Heart left ventricle (tissue), 16 donors: Measurements from ENCODE around the gene XPR1. TPM values are rescaled to one million over a fixed set of nuclear protein-coding genes. Genes with fewer than 3 reads are reported as not detected.

Experiments
- ATAC-seq, 4 donors: fragments of 200-7000 bp; cut with Tn5 transposase; one replicate each; pipeline ENCODE4 v1.9.1; 2020 to 2022; ENCODE audit warnings: moderate library complexity in 4 of 4, mild to moderate bottlenecking in 3 of 4, moderate number of reproducible peaks in 1 of 4
- DNase-seq, 5 donors: peaks; one replicate each; pipeline ENCODE4 v3.0.0-alpha.2; 2020
- H3K27ac ChIP-seq, 12 donors: fragments of 200-600 bp; sonication (generic) in 4 of 12; one replicate each; pipeline versions ENCODE4 v1.5.0 to v1.8.0; 2016 to 2022; ENCODE audit warnings: mild to moderate bottlenecking in 2 of 12
- H3K27me3 ChIP-seq, 9 donors: fragments of 200-600 bp; sonication (generic) in 2 of 9; one replicate each; pipeline versions ENCODE4 v1.5.1 to v1.8.0; 2016 to 2022; ENCODE audit warnings: mild to moderate bottlenecking in 3 of 9
- H3K36me3 ChIP-seq, 9 donors: fragments of 200-600 bp; sonication (generic) in 2 of 9; one replicate each; pipeline versions ENCODE4 v1.5.0 to v1.8.0; 2018 to 2022; ENCODE audit warnings: mild to moderate bottlenecking in 2 of 9
- H3K4me1 ChIP-seq, 12 donors: fragments of 200-600 bp; sonication (generic) in 4 of 12; one replicate each; pipeline versions ENCODE4 v1.5.0 to v1.8.0; 2016 to 2022; ENCODE audit warnings: mild to moderate bottlenecking in 3 of 12
- H3K4me3 ChIP-seq, 12 donors: fragments of 200-600 bp; sonication (generic) in 4 of 12; one replicate each; pipeline versions ENCODE4 v1.5.0 to v1.8.0; 2017 to 2022; ENCODE audit warnings: mild to moderate bottlenecking in 9 of 12, moderate library complexity in 4 of 12
- H3K9me3 ChIP-seq, 12 donors: fragments of 200-600 bp; sonication (generic) in 4 of 12; one replicate each; pipeline versions ENCODE4 v1.5.0 to v1.8.0; 2016 to 2022; ENCODE audit warnings: mild to moderate bottlenecking in 1 of 12
- POLR2A ChIP-seq, 2 donors: fragments of 450-650 bp; IDR thresholded peaks; one replicate each; pipeline ENCODE4 v1.6.1; 2017; ENCODE audit warnings: antibody characterized with exemption in 2 of 2, mild to moderate bottlenecking in 2 of 2, moderate library complexity in 2 of 2
- WGBS, 4 donors: extraction: QIAGEN DNeasy Blood & Tissue Kit in 2 of 4; methylation state at CpG; one replicate each; pipeline versions ENCODE4 v1.1.5 to v1.1.7; 2013 to 2018; 5-methylcytosine and 5-hydroxymethylcytosine counted together
- intact Hi-C, 10 donors: fragments of 100-400 bp; cut with DNase I; formaldehyde crosslinking; loops; one replicate each; pipeline versions ENCODE4 v1.11.1 to v1.14.2; 2022
- polyA plus RNA-seq, 2 donors: library from polyadenylated mRNA; stranded (reverse); fragments of 200-250 nt; gene quantifications; one replicate each; pipeline ENCODE4 v1.2.3, GENCODE V29; 2013
- total RNA-seq, 9 donors: library from RNA; depleted of rRNA in 2 of 9; stranded (reverse); fragments of >200 nt in 2 of 9; fragmentation: NEBNext Ultra II Directional in 3 of 9; extraction: Animal tissue kit (Norgen Biotek cat#: 25700) in 3 of 9; gene quantifications; one replicate each; pipeline versions ENCODE4 v1.1.0 to v1.2.4, GENCODE V29; 2016 to 2023
- TF ChIP-seq, protein P1 (sequence below), 12 donors: fragments of 200-600 bp; sonication (generic) in 4 of 12; IDR thresholded peaks; one replicate each; pipeline versions ENCODE4 v1.5.0 to v1.8.0; 2018 to 2022; ENCODE audit warnings: antibody characterized with exemption in 12 of 12, mild to moderate bottlenecking in 5 of 12
- donor health status: ischemic (EF 13 %, LVEDD 7.1; RV severe dilation, severe dysfunction).
- donor health status: healthy with polysubstance abuse.
- donor health status: DM: no; HTN: yes; CAD: no.
- donor health status: DM: no; HTN: no; CAD: no.
- donor health status: ischemic (EF 25% LVEDD 6.9; RV normal size, moderate dysfunction).
- donor health status: ischemic (EF 25% LVEDD 5.7; RV mildly dilated, moderate dysfunction).
- donor health status: healthy.
- donor health status: DM: yes; HTN: yes; CAD: no.
- donor health status: ischemic (EF 35%, LVEDD 5.7; RV mildly dilated, moderate dysfunction).
- donor health status: nonischemic (EF 11% LVEDD 7.7; RV severe dilation, severe dysfunction).
- donor health status: DM: yes; HTN: yes; CAD: no.
- donor health status: PGD.
- donor health status: ischemic (EF 29% LVEDD 5.4; RV normal size, mild dysfunction).
- donor health status: nonischemic (EF 23%, LVEDD 6.1; RV moderate dilation, normal function).

XPR1 gene
- total and polyA plus RNA-seq, 11 donors, result 18.6 to 163 (median 59.8) TPM

DNA sequence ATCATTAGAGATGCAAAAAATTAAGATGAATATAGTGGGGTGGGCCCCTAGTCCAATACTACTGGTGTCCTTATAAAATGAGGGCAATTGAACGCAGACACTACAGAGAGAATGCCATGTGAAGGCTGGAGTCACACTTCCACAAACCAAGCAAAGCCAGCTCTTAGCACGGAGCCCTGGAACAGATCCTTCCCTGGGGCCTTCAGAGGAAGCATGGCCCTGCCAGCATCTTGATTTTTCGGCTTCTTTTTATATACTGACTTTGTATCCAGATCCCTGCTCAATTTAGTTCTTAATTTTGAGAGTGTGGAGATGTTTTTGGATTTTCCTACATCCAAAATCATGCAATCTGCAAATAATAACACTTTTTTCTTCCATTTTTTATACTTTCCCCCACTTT, 270.7 kb downstream of the XPR1 start:
- no peak overlapping the region for H3K27ac ChIP-seq
- no peak for ATAC-seq

DNA sequence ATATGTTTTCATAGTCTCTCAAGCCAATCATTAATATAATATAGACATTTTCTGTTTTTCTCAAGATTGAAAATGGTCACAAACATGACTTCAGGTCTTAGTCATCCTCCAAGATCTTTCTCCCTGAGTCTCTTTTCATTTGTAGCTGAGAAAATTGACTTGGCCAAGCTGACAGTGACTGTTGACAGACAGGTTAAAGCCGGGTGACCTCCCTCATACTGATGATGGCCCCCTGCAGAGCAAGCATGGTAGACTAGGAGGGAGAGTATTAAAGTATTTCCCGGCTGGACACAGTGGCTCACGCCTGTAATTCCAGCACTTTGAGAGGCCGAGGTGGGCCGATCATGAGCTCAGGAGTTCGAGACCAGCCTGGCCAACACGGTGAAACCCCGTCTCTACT, 274.1 kb downstream of the XPR1 start:
- Histone ChIP-seq H3K4me1 (peaks cover 0 to 6% (median 1%) of the 10 kb centered on the region in 12 donors), H3K27ac (no peak overlapping the region), H3K36me3 (no peaks in the 10 kb centered on the region), H3K9me3 (no peaks in the 10 kb centered on the region), H3K27me3 (no peaks in the 10 kb centered on the region), H3K4me3 (no peak overlapping the region)
- intact Hi-C loops, result no loop called here
- ATAC-seq (no peak), DNase-seq (no peak)
- no peak for TF ChIP-seq POLR2A (IDR thresholded peaks at IDR 0.05)
- TF ChIP-seq, protein P1, sequence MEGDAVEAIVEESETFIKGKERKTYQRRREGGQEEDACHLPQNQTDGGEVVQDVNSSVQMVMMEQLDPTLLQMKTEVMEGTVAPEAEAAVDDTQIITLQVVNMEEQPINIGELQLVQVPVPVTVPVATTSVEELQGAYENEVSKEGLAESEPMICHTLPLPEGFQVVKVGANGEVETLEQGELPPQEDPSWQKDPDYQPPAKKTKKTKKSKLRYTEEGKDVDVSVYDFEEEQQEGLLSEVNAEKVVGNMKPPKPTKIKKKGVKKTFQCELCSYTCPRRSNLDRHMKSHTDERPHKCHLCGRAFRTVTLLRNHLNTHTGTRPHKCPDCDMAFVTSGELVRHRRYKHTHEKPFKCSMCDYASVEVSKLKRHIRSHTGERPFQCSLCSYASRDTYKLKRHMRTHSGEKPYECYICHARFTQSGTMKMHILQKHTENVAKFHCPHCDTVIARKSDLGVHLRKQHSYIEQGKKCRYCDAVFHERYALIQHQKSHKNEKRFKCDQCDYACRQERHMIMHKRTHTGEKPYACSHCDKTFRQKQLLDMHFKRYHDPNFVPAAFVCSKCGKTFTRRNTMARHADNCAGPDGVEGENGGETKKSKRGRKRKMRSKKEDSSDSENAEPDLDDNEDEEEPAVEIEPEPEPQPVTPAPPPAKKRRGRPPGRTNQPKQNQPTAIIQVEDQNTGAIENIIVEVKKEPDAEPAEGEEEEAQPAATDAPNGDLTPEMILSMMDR (IDR thresholded peaks at IDR 0.05), result no peak
- 85 to 92% (median 90%) methylated on average over 8 of the region's 8 CpGs for WGBS, 4 donors

More for the DNA sequence above, 270.7 kb downstream of the XPR1 start:
- no peak for TF ChIP-seq POLR2A (IDR thresholded peaks at IDR 0.05)
- TF ChIP-seq, protein P1 (IDR thresholded peaks at IDR 0.05), result no peak
- Histone ChIP-seq H3K4me3 (no peak overlapping the region), H3K27me3 (no peaks in the 10 kb centered on the region), H3K36me3 (no peaks in the 10 kb centered on the region), H3K9me3 (no peaks in the 10 kb centered on the region), H3K4me1 (peaks cover 0 to 14% (median 0%) of the 10 kb centered on the region in 12 donors)
- DNase-seq, result no peak
- 44 to 62% (median 52%) methylated on average over 3 of the region's 3 CpGs for WGBS, 4 donors
- intact Hi-C loops, result no loop called here

DNA sequence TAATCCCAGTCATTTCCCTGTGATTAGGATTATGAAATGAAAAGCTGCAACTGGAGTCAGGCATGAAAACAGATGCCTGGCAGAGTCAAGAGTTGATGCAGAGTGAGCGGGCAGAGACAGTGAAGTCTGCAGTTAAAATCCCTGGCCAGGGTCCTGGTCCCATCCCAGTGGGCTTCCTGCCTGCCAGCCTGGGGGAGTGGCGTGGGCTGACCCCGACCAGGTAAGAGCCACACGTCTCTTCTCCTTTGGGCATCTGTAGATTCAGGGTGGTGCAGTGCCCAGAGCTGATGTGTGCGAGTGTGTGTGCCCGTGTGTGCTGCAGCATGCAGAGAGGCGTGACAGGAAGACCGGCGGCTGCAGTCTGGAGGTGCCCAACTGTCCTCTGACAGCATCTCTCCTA, 274.7 kb downstream of the XPR1 start:
- Histone ChIP-seq H3K27me3 (no peaks in the 10 kb centered on the region), H3K9me3 (no peaks in the 10 kb centered on the region), H3K4me1 (peaks cover 0 to 12% (median 7%) of the 10 kb centered on the region in 12 donors), H3K27ac (no peak overlapping the region), H3K36me3 (no peaks in the 10 kb centered on the region), H3K4me3 (no peak overlapping the region)
- 88 to 94% (median 89%) methylated on average over 9 of the region's 9 CpGs for WGBS, 4 donors
- ATAC-seq, result no peak
- no peak for TF ChIP-seq POLR2A (IDR thresholded peaks at IDR 0.05)
- intact Hi-C loops, result no loop called here
- DNase-seq, result no peak

DNA sequence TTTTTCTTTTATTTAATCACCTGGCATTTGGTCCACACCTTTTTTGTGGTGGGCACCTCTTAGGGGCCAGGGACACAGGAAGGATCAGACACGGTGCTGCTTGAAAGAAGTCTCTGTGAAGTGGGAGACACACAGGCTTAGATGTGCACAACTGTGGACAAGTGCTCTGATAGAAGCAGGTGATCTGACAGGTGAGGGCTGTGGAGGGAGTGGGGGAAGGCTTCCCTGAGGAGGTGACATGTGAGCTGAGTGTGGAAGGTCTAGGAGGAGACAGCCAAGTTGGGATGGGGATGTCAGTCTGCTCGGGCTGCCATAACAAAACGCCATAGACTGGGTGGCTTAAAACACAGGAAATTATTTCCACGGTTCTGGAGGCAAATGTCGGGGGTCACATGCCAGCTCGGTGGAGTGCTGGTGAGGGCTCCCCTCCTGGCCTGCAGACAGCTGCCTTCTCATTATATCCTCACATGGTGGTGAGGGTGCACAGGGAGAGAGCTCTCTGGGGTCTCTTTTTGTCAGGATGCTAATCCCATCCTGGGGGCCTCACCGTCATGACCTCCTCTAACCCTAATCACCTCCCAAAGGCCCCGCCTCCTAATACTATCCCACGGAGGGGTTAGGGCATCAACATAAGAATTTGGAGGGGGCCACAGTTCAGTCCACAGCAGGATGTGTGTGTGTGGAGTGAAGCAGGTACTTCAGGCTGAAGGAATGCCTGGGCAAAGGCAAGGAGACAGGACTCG, 275.7 kb downstream of the XPR1 start:
- H3K27me3 ChIP-seq, result peaks cover 0 to 8% (median 0%) of the 10 kb centered on the region in 9 donors
- no peak for ATAC-seq
- intact Hi-C loops, result no loop called here
- H3K4me1 ChIP-seq, result peaks cover 0 to 17% (median 12%) of the 10 kb centered on the region in 12 donors
- no peak overlapping the region for H3K4me3 ChIP-seq
- TF ChIP-seq, protein P1 (IDR thresholded peaks at IDR 0.05), result no peak
- no peak for TF ChIP-seq POLR2A (IDR thresholded peaks at IDR 0.05)
- no peak overlapping the region for H3K27ac ChIP-seq
- DNase-seq, result no peak
- H3K36me3 ChIP-seq, result no peaks in the 10 kb centered on the region
- WGBS, 4 donors, result 85 to 90% (median 87%) methylated on average over 9 to 10 of the region's 10 CpGs
- H3K9me3 ChIP-seq, result no peaks in the 10 kb centered on the region
